GM19397 (cell line): Measurements from ENCODE around the gene TNIP1.

Experiments
- ATAC-seq: cut with Tn5 transposase; IDR thresholded peaks from one replicate; pipeline ENCODE4 v1.9.1; 2021; ENCODE audit warnings: mild to moderate bottlenecking, moderate library complexity; ENCODE audit not compliant: unreplicated experiment

The TNIP1 gene

GRCh38 chr5:151005950-151006576 is 74.8 kb downstream of the TNIP1 start:
- no peak for ATAC-seq

- no peak for ATAC-seq
These were observed 75.5 kb downstream of the TNIP1 start for GRCh38 chr5:151005187-151005949.

- ATAC-seq = no peak
These were observed 76.3 kb downstream of the TNIP1 start for GRCh38 chr5:151004499-151004898.

- ATAC-seq = no peak
These were observed 77.4 kb downstream of the TNIP1 start for GRCh38 chr5:151003503-151003860.

- ATAC-seq = no peak
These were observed 77.9 kb downstream of the TNIP1 start for GRCh38 chr5:151002681-151003502.

- ATAC-seq = no peak
These were observed 78.6 kb downstream of the TNIP1 start for GRCh38 chr5:151002250-151002649.

GRCh38 chr5:151001436-151001835 is 79.4 kb downstream of the TNIP1 start:
- no peak for ATAC-seq

- ATAC-seq = no peak
These were observed 81.0 kb downstream of the TNIP1 start for GRCh38 chr5:150999704-151000442.

- no peak for ATAC-seq
These were observed 86.9 kb downstream of the TNIP1 start for GRCh38 chr5:150993826-150994412.

GRCh38 chr5:150993422-150993821 is 87.4 kb downstream of the TNIP1 start:
- ATAC-seq = no peak

GRCh38 chr5:150992705-150993104 is 88.1 kb downstream of the TNIP1 start:
- ATAC-seq = no peak

- ATAC-seq = no peak
These were observed 91.1 kb downstream of the TNIP1 start for GRCh38 chr5:150989695-150990094.

GRCh38 chr5:150987746-150988145 is 93.1 kb downstream of the TNIP1 start:
- ATAC-seq = no peak
